Lower leg skin (tissue), 4 donors: ENCODE results near the gene YPEL1. TPM values are rescaled to one million over a fixed set of nuclear protein-coding genes. Genes with fewer than 3 reads are reported as not detected.

ENCODE experiments used
- DNase-seq, 2 donors: peaks; one replicate each; pipeline ENCODE4 v3.0.0-alpha.2; 2019; ENCODE audit warnings: low spot score in 2 of 2
- H3K4me3 ChIP-seq: fragments of 200-600 bp; sonication (generic); 2 replicates; pipeline ENCODE4 v1.5.1; 2017; ENCODE audit warnings: mild to moderate bottlenecking, low read depth; ENCODE audit not compliant: poor library complexity, severe bottlenecking
- CTCF ChIP-seq, 3 donors: fragments of 450-650 bp; IDR thresholded peaks; one replicate each; pipeline ENCODE4 v1.5.1; 2016; ENCODE audit warnings: antibody characterized with exemption in 3 of 3, mild to moderate bottlenecking in 3 of 3, moderate library complexity in 2 of 3
- POLR2A ChIP-seq, 2 donors: fragments of 450-650 bp; IDR thresholded peaks; one replicate each; pipeline ENCODE4 v1.6.1; 2016 to 2017; ENCODE audit warnings: antibody characterized with exemption in 2 of 2, mild to moderate bottlenecking in 1 of 2, moderate library complexity in 1 of 2
- WGBS, 2 donors: methylation state at CpG; one replicate each; pipeline ENCODE4 v1.1.5; 2018; 5-methylcytosine and 5-hydroxymethylcytosine counted together
- intact Hi-C: fragments of 100-400 bp; cut with DNase I; formaldehyde crosslinking; loops from one replicate; pipeline ENCODE4 v1.15.0; 2023; ENCODE audit warnings: low total_unique reads
- total RNA-seq, 4 donors: library from RNA; depleted of rRNA; stranded (reverse); fragments of >200 nt; gene quantifications; one replicate each; pipeline ENCODE4 v1.1.0, GENCODE V29; 2016

YPEL1 gene
- total RNA-seq, 4 donors from 2014 or later: 1.9 to 5.4 (median 2.8) TPM

- no peak for DNase-seq
- intact Hi-C loops: no loop called here
- 94 to 97% methylated on average over 21 of the region's 21 CpGs for WGBS, 2 donors
- TF ChIP-seq POLR2A (IDR thresholded peaks at IDR 0.05): no peak
- TF ChIP-seq CTCF (IDR thresholded peaks at IDR 0.05): no peak
- no peak overlapping the region for H3K4me3 ChIP-seq
Measured at GRCh38 chr22:21758091-21758864, 22.7 kb upstream of the YPEL1 start.

- intact Hi-C loops: no loop called here
- H3K4me3 ChIP-seq: no peak overlapping the region
- TF ChIP-seq CTCF (IDR thresholded peaks at IDR 0.05) (no peak), POLR2A (IDR thresholded peaks at IDR 0.05) (no peak)
- WGBS, 2 donors: 27 to 35% methylated on average over 5 of the region's 5 CpGs
- no peak for DNase-seq
Measured at GRCh38 chr22:21755851-21756284, 20.3 kb upstream of the YPEL1 start.

GRCh38 chr22:21754523-21754922 lies 18.9 kb upstream of the YPEL1 start:
- DNase-seq: no peak
- no peak overlapping the region for H3K4me3 ChIP-seq
- TF ChIP-seq CTCF (IDR thresholded peaks at IDR 0.05): no peak
- intact Hi-C loops: no loop called here
- 13 to 32% methylated on average over 7 of the region's 7 CpGs for WGBS, 2 donors

GRCh38 chr22:21753374-21754111 lies 17.9 kb upstream of the YPEL1 start:
- intact Hi-C loops: no loop called here
- 67 to 70% methylated on average over 11 to 14 of the region's 14 CpGs for WGBS, 2 donors
- no peak overlapping the region for H3K4me3 ChIP-seq
- TF ChIP-seq CTCF (IDR thresholded peaks at IDR 0.05): no peak
- no peak for TF ChIP-seq POLR2A (IDR thresholded peaks at IDR 0.05)
- DNase-seq: no peak

GRCh38 chr22:21752276-21752675 lies 16.7 kb upstream of the YPEL1 start:
- WGBS, 2 donors: 89 to 96% methylated on average over 4 of the region's 4 CpGs
- intact Hi-C loops: no loop called here
- no peak for DNase-seq
- TF ChIP-seq CTCF (IDR thresholded peaks at IDR 0.05) (no peak), POLR2A (IDR thresholded peaks at IDR 0.05) (no peak)
- no peak overlapping the region for H3K4me3 ChIP-seq
